Immature natural killer cell (primary cell): ENCODE results near the gene PIP4K2C. TPM values are rescaled to one million over a fixed set of nuclear protein-coding genes. Genes with fewer than 3 reads are reported as not detected.
"Not testable (repeated sequence)": the region's sequence is repeated elsewhere in the genome, so short reads cannot be mapped to it uniquely, and the experiment has no call there.

Experiments used
- DNase-seq, 3 donors: peaks; one replicate each; pipeline ENCODE4 v3.0.0; 2022; ENCODE audit warnings: mixed read lengths in 1 of 3
- H3K27ac Mint-ChIP-seq, 6 donors: one replicate each; pipeline ENCODE4 v1.8.0; 2020; ENCODE audit warnings: mixed read lengths in 6 of 6, mild to moderate bottlenecking in 5 of 6, inconsistent platforms in 4 of 6, moderate library complexity in 3 of 6
- H3K27me3 Mint-ChIP-seq, 3 donors: one replicate each; pipeline ENCODE4 v1.8.0; 2020 to 2021; ENCODE audit warnings: low read depth in 3 of 3, mild to moderate bottlenecking in 3 of 3, mixed read lengths in 3 of 3, moderate library complexity in 3 of 3, inconsistent platforms in 1 of 3
- H3K36me3 Mint-ChIP-seq, 3 donors: one replicate each; pipeline ENCODE4 v1.8.0; 2020; ENCODE audit warnings: mixed read lengths in 3 of 3, inconsistent platforms in 2 of 3, mild to moderate bottlenecking in 2 of 3
- H3K4me1 Mint-ChIP-seq, 2 donors: one replicate each; pipeline ENCODE4 v1.8.0; 2020; ENCODE audit warnings: inconsistent platforms in 2 of 2, mild to moderate bottlenecking in 2 of 2, mixed read lengths in 2 of 2, moderate library complexity in 1 of 2
- H3K4me3 Mint-ChIP-seq, 5 donors: one replicate each; pipeline ENCODE4 v1.8.0; 2020; ENCODE audit warnings: mild to moderate bottlenecking in 5 of 5, mixed read lengths in 5 of 5, inconsistent platforms in 3 of 5, moderate library complexity in 3 of 5
- H3K9me3 Mint-ChIP-seq, 6 donors: one replicate each; pipeline ENCODE4 v1.8.0; 2020; ENCODE audit warnings: mild to moderate bottlenecking in 6 of 6, mixed read lengths in 6 of 6, inconsistent platforms in 4 of 6, moderate library complexity in 3 of 6
- polyA plus RNA-seq, 3 donors: library from polyadenylated mRNA; unstranded; fragments of 300-500 nt; fragmentation: Illumina TruSeq; gene quantifications; one replicate each; pipeline ENCODE4 v1.2.3, GENCODE V29; 2021

Gene PIP4K2C
- polyA plus RNA-seq, 3 donors from 2014 or later = 33.0 to 61.8 (median 54.1) TPM

- H3K9me3 Mint-ChIP-seq = peaks cover 0 to 2% (median 0%) of the 10 kb centered on the region in 6 donors
- no peaks in the 10 kb centered on the region for H3K36me3 Mint-ChIP-seq
- peaks cover 24 to 26% of the 10 kb centered on the region in 2 donors for H3K4me1 Mint-ChIP-seq
- peak overlapping the region in 4 of 5 donors; percentile 47 to 72 (median 59) for H3K4me3 Mint-ChIP-seq
- H3K27ac Mint-ChIP-seq = no peak overlapping the region
- H3K27me3 Mint-ChIP-seq = peaks cover 4 to 14% (median 9%) of the 10 kb centered on the region in 3 donors
- DNase-seq = no peak
These were observed 40.1 kb upstream of the PIP4K2C start for GRCh38 chr12:57550641-57551549.

- Mint-ChIP-seq H3K9me3 (peaks cover 0 to 2% (median 0%) of the 10 kb centered on the region in 6 donors), H3K27me3 (peaks cover 4 to 12% (median 11%) of the 10 kb centered on the region in 3 donors), H3K27ac (no peak overlapping the region), H3K4me1 (peaks cover 16 to 19% of the 10 kb centered on the region in 2 donors), H3K36me3 (no peaks in the 10 kb centered on the region), H3K4me3 (peak overlapping the region in 1 of 5 donors; percentile 72)
- DNase-seq = no peak
These were observed 39.2 kb upstream of the PIP4K2C start for GRCh38 chr12:57551637-57552305.

GRCh38 chr12:57552306-57552651 lies 38.7 kb upstream of the PIP4K2C start:
- DNase-seq = no peak
- Mint-ChIP-seq H3K4me1 (peaks cover 11 to 15% of the 10 kb centered on the region in 2 donors), H3K9me3 (peaks cover 0 to 2% (median 0%) of the 10 kb centered on the region in 6 donors), H3K4me3 (no peak overlapping the region), H3K36me3 (no peaks in the 10 kb centered on the region), H3K27me3 (peaks cover 4 to 13% (median 12%) of the 10 kb centered on the region in 3 donors), H3K27ac (no peak overlapping the region)

GRCh38 chr12:57552835-57553313 lies 38.1 kb upstream of the PIP4K2C start:
- no peak for DNase-seq

GRCh38 chr12:57553343-57554202 lies 37.4 kb upstream of the PIP4K2C start:
- peaks cover 0 to 2% (median 0%) of the 10 kb centered on the region in 6 donors for H3K9me3 Mint-ChIP-seq
- H3K4me1 Mint-ChIP-seq = peaks cover 5 to 10% of the 10 kb centered on the region in 2 donors
- peaks cover 3 to 13% (median 12%) of the 10 kb centered on the region in 3 donors for H3K27me3 Mint-ChIP-seq
- no peak overlapping the region for H3K27ac Mint-ChIP-seq
- no peak for DNase-seq
- H3K36me3 Mint-ChIP-seq = no peaks in the 10 kb centered on the region
- H3K4me3 Mint-ChIP-seq = no peak overlapping the region

More at GRCh38 chr12:57552835-57553313, 38.1 kb upstream of the PIP4K2C start:
- H3K4me3 Mint-ChIP-seq = no peak overlapping the region
- peaks cover 5 to 10% of the 10 kb centered on the region in 2 donors for H3K4me1 Mint-ChIP-seq
- no peak overlapping the region for H3K27ac Mint-ChIP-seq
- H3K36me3 Mint-ChIP-seq = no peaks in the 10 kb centered on the region
- H3K27me3 Mint-ChIP-seq = peaks cover 4 to 13% (median 12%) of the 10 kb centered on the region in 3 donors
- peaks cover 0 to 2% (median 0%) of the 10 kb centered on the region in 6 donors for H3K9me3 Mint-ChIP-seq

- H3K27ac Mint-ChIP-seq = no peak overlapping the region
- peaks cover 0 to 2% (median 0%) of the 10 kb centered on the region in 6 donors for H3K9me3 Mint-ChIP-seq
- peaks cover 3 to 5% of the 10 kb centered on the region in 2 donors for H3K4me1 Mint-ChIP-seq
- DNase-seq = no peak
- H3K27me3 Mint-ChIP-seq = peaks cover 2 to 13% (median 8%) of the 10 kb centered on the region in 3 donors
- no peak overlapping the region for H3K4me3 Mint-ChIP-seq
- H3K36me3 Mint-ChIP-seq = no peaks in the 10 kb centered on the region
These were observed 36.5 kb upstream of the PIP4K2C start for GRCh38 chr12:57554453-57554852.

GRCh38 chr12:57554897-57555296 lies 36.1 kb upstream of the PIP4K2C start:
- Mint-ChIP-seq H3K4me1 (peaks cover 2 to 5% of the 10 kb centered on the region in 2 donors), H3K36me3 (no peaks in the 10 kb centered on the region), H3K4me3 (no peak overlapping the region), H3K9me3 (peaks cover 0 to 2% (median 0%) of the 10 kb centered on the region in 6 donors), H3K27me3 (peaks cover 2 to 13% (median 6%) of the 10 kb centered on the region in 3 donors), H3K27ac (no peak overlapping the region)
- DNase-seq = no peak

GRCh38 chr12:57558864-57559263 lies 32.1 kb upstream of the PIP4K2C start:
- DNase-seq = no peak
- no peaks in the 10 kb centered on the region for H3K4me1 Mint-ChIP-seq
- H3K4me3 Mint-ChIP-seq = no peak overlapping the region
- peaks cover 2 to 18% (median 6%) of the 10 kb centered on the region in 3 donors for H3K27me3 Mint-ChIP-seq
- no peaks in the 10 kb centered on the region for H3K9me3 Mint-ChIP-seq
- H3K27ac Mint-ChIP-seq = no peak overlapping the region
- H3K36me3 Mint-ChIP-seq = no peaks in the 10 kb centered on the region

GRCh38 chr12:57560516-57560915 lies 30.5 kb upstream of the PIP4K2C start:
- no peak overlapping the region for H3K27ac Mint-ChIP-seq

GRCh38 chr12:57561117-57561516 lies 29.9 kb upstream of the PIP4K2C start:
- not testable (repeated sequence) for H3K4me1 Mint-ChIP-seq, H3K27ac Mint-ChIP-seq, DNase-seq, H3K4me3 Mint-ChIP-seq, H3K9me3 Mint-ChIP-seq, H3K36me3 Mint-ChIP-seq
- peaks cover 3 to 20% (median 6%) of the 10 kb centered on the region in 3 donors for H3K27me3 Mint-ChIP-seq

More at GRCh38 chr12:57560516-57560915, 30.5 kb upstream of the PIP4K2C start:
- no peak for DNase-seq
- Mint-ChIP-seq H3K4me3 (no peak overlapping the region), H3K9me3 (no peaks in the 10 kb centered on the region), H3K36me3 (no peaks in the 10 kb centered on the region), H3K27me3 (peaks cover 3 to 20% (median 6%) of the 10 kb centered on the region in 3 donors), H3K4me1 (no peaks in the 10 kb centered on the region)

GRCh38 chr12:57563358-57563757 lies 27.6 kb upstream of the PIP4K2C start:
- no peak for DNase-seq
- no peaks in the 10 kb centered on the region for H3K36me3 Mint-ChIP-seq
- H3K9me3 Mint-ChIP-seq = no peaks in the 10 kb centered on the region
- H3K27me3 Mint-ChIP-seq = peaks cover 3 to 19% (median 6%) of the 10 kb centered on the region in 3 donors
- H3K4me1 Mint-ChIP-seq = no peaks in the 10 kb centered on the region
- no peak overlapping the region for H3K27ac Mint-ChIP-seq
- H3K4me3 Mint-ChIP-seq = no peak overlapping the region

- Mint-ChIP-seq H3K9me3 (no peaks in the 10 kb centered on the region), H3K36me3 (no peaks in the 10 kb centered on the region), H3K4me1 (no peaks in the 10 kb centered on the region), H3K4me3 (no peak overlapping the region), H3K27me3 (peaks cover 3 to 19% (median 6%) of the 10 kb centered on the region in 3 donors), H3K27ac (no peak overlapping the region)
- DNase-seq = no peak
These were observed 26.7 kb upstream of the PIP4K2C start for GRCh38 chr12:57564178-57564740.

- Mint-ChIP-seq H3K27me3 (peaks cover 0 to 9% (median 4%) of the 10 kb centered on the region in 3 donors), H3K27ac (no peak overlapping the region), H3K4me3 (no peak overlapping the region), H3K36me3 (no peaks in the 10 kb centered on the region), H3K4me1 (no peaks in the 10 kb centered on the region), H3K9me3 (no peaks in the 10 kb centered on the region)
- no peak for DNase-seq
These were observed 22.2 kb upstream of the PIP4K2C start for GRCh38 chr12:57568838-57569237.
